HG02840 (cell line): Measurements from ENCODE around the gene ITGAV.

Experiments used
- ATAC-seq: cut with Tn5 transposase; IDR thresholded peaks from one replicate; pipeline ENCODE4 v1.9.1; 2021; ENCODE audit warnings: mild to moderate bottlenecking, moderate library complexity, moderate number of reproducible peaks; ENCODE audit not compliant: unreplicated experiment, low FRiP score

The ITGAV gene

DNA sequence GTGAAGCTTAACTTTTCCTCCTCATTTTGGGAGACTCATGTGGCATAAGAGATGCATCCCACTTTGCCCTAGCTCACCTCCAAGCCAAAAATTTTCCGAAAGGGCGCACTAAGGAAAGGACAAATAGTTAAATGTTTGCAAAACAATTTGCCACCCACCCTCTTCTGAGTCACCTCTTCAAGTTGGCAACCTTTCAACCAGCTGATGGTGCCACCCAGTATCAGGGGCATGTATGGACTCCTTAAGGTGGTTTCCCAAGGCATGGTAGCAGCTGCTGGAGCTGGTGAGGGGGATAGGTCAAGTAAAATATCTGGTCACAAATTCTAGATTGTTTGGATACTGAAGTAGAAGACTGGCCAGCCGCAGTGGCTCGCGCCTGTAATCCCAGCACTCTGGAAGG lies 17.2 kb upstream of the ITGAV start:
- no peak for ATAC-seq

DNA sequence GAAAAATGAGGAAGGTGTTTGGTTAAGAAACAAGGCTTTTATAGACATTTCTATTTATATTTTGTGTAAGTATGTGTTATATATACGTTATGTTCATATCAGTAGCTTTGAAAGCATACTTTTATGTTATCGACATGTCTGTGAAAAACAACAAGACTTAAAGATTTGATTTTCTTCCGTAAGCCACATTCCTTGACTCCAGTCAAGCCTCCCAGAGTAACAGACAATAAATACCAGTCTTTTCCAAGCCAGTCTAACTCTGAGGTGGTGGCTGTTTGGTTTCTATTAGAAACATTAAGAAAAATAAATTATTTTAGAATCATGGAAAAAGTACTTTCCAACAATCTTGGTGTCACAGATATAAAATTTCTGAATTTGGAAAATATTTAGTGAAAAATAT lies 16.3 kb upstream of the ITGAV start:
- no peak for ATAC-seq

DNA sequence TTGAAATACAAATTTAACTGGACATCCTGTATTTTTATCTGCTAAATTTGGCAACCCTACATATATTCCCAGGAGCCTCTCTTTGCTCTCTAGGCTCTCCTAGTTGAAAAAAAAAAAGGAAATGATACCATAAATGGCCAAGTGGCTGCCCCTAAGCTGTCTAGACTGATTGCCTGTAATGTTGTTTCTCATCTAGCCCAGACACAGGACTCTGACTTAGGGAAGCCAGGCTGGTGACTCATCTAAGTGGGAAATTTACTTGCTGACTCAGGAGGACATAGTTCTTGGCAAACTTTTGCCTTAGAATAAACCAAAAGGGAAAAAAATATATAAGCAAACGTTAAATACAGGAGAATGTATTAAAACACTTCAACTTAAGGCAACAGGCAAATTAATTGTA lies 14.6 kb upstream of the ITGAV start:
- no peak for ATAC-seq

DNA sequence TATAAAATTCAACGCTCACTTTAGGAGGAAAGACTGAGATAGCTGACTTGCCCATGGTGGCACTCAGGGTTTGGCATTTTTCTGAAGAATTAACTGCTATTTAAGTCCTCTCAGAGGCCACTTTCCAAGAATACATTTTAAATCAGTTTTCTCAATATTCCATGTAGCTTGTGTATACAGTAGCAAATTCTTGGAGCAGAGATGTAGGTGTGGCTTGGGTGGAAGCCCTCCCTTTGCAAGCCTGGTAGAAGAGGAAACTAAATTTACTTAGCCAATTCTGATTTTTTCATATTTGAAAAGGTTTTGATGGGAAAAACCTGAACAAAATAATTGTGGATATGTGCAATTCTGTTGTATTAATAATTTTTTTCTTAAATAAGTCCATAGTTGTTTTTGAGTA lies 14.0 kb upstream of the ITGAV start:
- ATAC-seq: no peak

DNA sequence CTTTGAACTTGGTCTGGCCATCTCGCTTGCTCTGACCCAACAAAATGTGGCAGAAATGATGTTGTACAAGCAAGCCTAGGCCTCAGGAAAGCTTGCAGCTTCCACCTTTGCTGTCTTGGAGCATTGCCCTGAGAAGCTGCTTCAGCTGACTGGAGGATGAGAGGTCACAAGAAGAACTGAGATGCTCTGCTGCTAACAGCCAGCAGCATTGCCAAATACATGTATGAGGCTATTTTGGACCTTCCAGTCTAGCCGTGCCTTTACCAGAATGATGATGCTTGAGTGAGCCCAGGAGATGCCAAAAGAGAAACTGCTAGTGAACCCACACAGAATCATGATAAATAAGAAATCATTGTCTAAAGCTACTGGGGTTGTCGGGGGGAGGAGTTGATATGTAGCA lies 13.2 kb upstream of the ITGAV start:
- no peak for ATAC-seq

DNA sequence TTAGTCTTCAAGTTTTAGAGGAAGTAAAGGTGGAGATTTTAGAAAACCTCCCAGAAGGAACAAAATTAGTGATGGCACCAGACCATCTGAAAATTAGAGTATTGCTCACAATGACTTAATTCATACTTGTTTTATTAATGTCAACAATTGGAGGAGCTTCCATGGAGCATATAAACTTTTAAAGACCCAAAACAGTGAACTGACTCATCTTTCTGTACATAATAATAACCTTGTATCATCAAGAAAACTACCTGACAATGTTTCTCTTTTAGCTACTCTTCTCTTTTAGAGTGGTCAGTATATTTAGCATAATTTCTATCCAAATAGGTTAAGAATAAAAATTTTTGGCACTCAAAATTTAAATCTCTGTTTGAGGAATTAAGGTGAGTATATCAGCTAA lies 7.2 kb upstream of the ITGAV start:
- no peak for ATAC-seq

DNA sequence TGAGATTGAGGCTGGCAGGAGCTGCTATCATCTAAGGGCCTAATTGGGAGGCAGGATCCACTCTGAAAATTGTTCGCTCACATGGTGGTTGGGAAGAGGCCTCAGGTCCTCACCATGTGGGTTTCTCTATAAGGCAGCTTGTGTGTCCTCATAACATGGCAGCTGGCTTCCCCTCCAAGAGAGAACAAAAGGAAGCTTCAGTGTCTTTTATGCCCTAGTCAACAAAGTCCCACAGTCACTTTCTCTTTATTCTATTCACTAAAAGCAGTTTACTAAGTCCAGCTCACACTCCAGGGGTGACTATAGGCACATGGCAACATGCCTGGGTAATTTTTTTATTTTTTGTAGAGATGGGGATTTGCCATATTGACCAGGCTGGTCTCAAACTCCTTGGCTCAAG lies 5.8 kb upstream of the ITGAV start:
- no peak for ATAC-seq

DNA sequence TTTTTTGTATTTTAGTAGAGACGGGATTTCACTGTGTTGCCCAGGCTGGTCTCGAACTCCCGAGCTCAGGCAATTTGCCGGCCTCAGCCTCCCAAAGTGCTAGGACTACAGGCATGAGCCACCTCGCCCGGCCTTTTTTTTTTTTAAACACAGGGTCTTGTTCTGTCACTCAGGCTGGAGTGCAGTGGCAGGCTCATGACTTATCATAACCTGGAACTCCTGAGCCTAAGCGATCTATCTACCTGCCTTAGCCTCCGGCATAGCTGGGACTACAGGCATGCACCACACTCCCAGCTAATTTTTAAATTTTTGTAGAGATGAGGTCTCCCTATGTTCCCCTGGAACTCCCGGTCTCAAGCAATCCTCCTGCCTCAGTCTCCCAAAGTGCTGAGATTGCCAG lies 1.4 kb upstream of the ITGAV start:
- ATAC-seq: no peak

DNA sequence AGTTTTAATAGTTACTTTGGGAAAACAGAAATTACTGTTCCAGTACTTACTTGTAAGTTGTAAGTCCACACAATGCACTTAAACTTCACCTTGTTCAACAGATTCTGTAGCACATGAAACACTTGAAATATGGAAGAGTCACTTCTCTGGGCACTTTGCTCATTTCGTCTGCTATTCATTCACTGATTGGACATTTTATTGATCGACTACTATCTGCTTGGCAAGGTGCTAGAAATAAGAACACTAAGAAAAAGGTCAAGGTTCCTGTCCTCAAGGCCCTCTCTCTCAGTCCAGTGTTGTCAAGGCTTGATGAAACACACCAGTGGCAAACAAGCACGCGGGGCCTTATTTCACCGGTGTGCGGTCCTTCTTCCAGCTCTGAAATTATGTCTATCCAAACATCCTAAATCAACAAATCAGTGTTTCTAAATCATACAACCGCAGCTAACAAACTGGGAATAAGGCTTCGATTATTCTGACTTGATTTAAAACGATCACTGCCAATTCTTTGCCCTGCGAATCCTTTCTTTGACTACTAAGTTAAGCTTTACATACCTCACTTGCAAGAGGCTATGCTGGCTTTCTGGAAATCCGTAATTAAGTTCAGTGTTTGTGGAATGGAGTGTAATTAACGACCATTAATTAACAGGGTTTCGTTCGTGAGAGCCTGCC lies 780 bp upstream of the ITGAV start:
- no peak for ATAC-seq

DNA sequence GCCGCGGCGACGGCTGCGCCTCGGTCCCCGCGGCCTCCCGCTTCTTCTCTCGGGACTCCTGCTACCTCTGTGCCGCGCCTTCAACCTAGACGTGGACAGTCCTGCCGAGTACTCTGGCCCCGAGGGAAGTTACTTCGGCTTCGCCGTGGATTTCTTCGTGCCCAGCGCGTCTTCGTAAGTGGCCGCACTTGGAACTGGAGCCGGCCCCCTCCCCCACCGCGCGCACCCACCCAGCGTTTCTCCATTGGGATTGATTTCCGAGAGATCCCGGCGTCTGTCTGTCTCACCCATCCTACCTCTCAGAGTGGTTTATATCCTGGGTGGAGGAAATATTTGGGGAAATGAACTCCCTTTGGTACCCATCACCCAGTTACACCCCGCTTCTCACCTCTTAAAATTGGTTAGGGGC lies 498 bp downstream of the ITGAV start:
- no peak for ATAC-seq

DNA sequence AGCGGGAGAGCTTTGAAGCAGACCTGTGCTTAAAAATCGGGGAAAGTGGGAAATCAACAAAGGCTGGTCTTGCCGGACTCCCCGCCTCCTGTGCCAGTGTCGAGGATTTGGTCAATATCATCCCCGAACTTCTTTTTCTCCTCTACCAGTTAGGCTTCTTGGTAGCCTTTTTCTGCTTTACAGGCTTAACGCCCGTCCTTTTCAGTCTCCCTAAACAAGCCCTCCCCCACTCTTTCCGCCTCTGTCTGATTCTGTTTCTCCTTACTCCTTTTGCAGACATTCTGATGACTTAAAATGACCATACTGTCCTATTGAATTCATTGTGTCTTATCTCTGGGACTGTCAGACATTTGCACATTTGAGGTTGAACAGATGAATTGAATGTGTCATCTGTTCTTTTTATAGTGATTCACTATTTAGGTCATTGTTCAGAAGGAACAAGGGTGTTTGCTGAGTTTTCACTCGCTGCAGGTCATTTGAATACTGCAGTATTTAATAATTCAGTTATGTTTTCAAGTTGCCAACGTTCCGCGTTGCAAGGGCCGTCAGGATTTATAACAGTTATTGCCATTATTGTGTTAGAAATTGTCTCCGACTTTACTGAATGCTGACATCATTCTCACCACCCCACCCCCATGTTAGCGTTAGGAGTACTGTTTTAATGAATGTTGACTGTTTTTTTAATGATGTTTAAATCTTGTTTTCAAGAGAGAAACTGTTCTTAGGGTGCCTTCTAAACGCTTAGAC lies 1.1 kb downstream of the ITGAV start:
- ATAC-seq: no peak

DNA sequence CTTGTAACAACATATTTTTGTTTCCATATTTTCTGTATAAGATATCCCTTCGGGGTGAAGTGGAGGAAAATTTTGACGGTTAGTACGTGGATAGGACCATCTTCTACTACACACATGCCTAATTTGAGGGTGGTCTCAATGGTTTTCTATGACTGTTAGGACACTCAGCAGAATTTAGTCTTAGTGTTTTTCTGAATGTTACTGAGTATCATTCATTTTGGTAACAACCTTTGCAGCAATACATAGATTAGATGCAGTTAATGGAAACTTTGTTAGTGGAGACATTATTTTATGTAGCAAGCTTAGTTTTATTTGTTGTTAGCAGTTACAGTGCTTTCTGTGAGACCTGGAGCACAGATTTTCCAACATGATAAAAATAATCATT lies 1.6 kb downstream of the ITGAV start:
- no peak for ATAC-seq

DNA sequence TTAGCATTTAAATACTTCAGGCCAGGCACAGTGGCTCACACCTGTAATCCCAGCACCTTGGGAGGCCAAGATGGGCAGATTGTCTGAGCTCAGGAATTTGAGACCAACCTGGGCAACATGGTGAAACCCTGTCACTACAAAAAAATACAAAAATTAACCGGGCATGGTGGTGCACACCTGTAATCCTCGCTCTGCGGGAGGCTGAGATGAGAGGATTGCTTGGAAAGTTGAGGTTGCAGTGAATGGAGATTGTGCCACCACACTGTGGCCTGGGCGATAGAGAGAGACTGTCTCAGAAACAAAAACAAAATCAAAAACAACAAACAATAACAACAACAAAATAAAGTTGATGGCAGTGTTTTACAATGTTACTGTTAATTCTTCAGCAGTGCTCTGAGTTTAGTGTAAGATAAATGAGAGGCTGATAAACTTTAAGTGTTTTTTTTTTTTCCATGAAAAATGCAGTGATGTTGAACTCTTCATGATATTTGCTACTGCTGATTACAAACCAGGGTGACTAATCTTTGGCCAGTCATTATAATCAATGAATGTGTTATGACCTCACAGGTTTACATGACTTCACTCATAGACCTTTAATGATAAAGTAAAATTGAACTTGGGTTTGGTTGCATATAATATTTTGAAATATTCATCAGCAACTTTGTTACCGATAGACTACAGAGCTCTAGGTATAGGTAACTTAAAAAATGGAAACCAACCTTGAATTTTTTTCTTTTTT lies 2.5 kb downstream of the ITGAV start:
- ATAC-seq: no peak

DNA sequence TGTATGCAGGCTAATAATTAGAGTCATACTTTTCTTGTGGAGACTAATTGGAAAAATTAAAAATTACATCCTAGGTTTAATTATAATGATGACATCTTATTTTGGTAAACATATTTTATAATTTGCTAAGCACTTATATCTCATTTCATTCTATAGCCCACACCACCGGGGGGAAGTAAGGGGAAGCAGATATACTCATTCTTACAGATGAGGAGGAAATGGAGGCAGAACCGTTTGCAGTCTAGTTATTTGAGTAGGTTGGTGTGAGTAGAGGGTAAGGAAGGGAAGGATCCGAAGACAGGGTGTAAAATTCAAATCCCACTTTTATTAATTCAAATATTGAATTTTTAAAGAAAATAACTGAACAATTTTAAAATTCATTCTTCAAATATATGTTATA lies 3.7 kb downstream of the ITGAV start:
- ATAC-seq: no peak

DNA sequence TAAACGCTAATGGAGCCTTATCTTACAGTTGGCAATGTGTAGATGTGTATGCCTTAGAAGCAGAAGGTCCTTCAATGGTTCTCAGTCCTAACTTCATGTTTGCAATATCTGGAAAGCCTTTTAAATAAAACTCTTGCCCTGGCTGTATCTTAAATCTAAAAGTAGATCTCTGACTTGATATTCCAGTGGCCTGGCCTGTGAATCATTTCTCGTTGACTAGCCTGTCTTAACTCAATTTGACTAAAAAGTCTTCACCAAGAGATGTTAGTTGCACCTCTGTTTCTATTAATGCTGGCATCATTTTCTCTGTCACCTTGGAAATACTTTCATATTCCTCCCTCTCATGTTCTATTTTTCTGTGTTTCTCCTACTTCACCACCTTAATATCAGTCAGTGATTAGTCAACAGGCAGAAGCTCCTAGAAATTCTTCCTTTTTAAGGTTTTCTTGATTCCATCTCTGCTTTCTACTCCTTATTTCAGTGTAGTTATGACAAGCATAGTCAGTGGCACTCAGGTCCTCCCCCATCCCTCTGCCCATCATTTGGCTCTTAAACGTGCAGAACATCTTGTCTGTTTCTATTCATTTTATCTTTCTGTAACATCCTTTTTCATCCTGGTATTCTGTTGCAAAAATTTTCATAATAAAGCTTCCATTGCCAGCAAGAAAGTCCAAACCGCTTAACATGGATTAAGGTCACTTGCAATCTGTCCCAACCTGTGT lies 4.3 kb downstream of the ITGAV start:
- no peak for ATAC-seq

DNA sequence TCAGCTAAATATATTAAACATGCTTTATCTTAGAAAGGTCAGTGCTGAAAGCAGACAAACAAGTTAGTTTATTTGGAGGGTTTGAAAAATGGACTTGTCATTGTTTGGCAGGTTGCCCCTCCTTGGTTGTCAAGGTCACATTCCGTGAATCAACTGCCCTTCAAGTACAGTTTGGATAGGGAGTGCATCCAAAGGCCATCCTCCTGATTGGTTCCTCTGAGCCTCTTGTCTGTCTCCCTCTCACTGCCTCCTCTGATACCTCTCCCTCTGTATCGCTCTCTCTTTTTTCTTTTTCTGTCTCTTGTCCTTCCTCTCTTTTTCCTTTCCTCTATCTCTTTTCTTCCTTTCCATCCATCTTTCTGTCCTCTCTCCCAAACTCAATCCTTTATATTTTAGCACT lies 5.4 kb downstream of the ITGAV start:
- no peak for ATAC-seq

DNA sequence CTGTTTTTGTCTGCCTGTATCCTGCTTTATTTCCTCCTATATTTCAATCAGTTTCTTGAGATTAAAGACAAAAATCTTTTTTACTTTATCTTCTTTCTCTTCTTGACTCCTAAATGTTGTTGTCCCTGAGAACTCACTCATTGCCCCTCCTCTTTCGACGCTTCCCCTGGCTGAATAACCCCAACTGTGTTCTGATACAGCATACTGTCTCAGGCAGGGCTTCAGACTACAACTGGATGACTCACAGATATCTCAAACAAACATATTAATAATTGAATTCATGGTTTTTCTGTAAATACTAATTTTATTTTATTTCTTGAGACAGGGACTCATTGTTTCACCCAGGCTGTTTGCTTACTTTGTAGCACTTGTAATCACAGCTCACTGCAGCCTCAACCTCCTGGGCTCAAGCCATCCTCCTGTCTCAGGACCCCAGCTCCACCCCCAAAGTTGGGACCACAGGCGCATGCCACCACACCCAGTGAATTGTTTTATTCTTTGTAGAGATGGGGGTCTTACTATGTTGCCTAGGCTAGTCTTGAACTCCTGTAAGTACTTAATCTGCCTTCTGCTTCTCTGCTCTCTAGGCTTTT lies 9.4 kb downstream of the ITGAV start:
- ATAC-seq: no peak

DNA sequence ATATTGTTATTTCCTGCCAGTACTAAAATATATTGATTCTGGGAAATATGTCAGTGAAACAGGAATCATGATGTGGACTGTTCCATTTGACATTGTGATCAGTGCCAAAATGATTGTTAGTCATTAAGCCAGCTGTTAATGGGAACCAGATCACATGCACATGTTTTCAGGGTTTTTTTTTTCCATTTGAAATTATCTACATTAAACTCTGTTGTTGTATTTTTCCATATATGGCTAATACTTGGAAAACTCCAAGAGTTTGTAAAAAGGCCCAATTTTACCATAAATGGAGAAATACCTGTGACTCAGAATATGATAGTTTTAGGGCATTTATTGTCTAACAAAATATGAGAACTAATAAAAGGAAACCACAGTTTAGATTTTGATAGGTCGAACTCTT lies 13.4 kb downstream of the ITGAV start:
- no peak for ATAC-seq

DNA sequence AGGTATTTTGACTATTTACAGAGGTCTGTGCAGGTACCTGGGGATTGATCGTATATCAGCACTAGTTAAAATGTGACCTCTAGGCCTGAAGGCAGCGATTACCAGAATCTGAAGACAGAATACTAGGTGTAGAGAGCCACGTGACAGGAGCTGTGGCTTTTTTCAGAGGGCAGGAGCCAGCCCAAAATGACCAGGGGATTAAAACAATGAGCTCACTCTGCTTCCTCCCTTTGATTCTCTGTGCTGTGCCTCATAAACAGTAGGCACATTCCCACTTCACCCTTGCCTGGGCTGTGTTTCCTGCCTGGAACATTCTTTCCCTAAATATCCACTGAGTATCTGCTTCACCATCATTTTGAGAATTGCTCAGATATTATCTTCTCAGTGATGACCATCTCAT lies 15.2 kb downstream of the ITGAV start:
- no peak for ATAC-seq

DNA sequence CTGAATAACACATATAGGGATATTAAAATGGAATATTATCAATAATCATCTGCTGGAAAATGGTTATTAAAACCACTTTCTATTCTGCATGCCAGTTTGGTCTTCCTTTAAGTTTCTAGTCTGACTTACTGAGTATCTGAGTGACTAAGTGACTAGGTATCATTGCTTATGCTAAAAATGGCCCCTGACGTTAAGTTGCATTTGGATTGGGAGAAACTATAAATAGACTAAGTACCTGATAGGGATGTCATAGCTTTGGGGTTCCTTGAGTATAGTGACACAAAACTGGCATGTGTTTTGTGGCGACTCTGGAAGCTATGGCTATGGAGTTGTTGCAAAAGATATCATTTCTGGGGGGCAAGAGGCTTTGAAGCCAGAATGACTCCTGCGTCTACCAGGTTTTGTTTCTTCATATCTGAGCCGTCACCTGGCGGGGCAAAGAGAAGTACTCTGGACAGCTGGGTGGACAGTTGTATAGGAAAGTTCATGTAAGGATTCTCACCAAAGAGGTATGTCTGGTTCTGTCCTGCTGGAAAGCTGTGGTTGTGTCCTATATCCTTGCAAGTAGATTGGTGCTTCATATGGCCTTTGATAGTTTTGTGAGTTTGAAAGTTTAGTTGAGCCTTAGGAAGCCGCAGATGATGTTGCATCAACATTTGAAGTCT lies 17.9 kb downstream of the ITGAV start:
- no peak for ATAC-seq
